Dermis blood vessel endothelial cell (primary cell): ENCODE measurements around the gene HAO1. TPM values are rescaled to one million over a fixed set of nuclear protein-coding genes. Genes with fewer than 3 reads are reported as not detected.

Experiments used
- DNase-seq: peaks from one replicate; pipeline ENCODE4 v3.0.0; 2010
- total RNA-seq: library from RNA; depleted of rRNA; stranded (reverse); fragments of >200 nt; gene quantifications from 2 replicates; pipeline ENCODE4 v1.2.3, GENCODE V29; 2014

HAO1 gene
- total RNA-seq, 1 donor from 2014 or later: not detected

DNA sequence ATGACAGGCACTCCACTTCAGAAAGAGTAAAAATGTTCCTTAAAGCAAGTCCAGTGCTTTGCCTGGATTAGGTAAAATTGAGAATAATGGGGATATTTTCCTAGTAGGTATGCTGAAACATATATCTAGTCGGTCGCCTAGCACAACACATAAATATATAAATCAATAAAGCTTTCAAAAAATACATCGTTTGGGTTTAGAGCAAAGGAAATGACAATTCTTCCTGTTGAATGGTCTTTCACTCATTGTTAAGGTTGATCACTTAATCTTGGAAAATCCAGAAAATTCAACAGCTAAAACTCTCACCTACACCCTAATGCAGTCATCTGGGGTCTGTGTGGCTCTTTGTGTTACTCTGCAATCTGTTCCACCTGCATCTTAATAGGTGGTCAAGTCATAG lies 13.9 kb downstream of the HAO1 start:
- DNase-seq: peak; percentile 63

DNA sequence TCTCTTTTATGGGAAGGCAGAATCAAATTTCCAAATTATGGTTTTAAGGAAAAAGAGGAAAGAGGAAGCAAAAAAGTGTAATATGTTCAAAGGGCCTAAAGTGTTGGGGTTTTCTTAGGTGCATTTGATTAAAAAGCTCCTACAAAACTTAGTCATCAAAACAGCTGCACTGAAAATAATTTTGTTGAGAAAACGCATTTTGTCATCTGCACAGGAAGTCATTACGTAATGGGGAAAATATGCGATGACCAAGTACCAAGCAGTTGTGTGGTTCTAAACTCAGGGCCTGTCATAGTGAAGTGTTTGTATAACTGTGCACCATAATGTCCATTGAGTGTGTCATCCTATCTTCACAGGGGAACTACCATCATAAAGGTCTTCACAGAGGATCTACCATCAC lies 15.6 kb downstream of the HAO1 start:
- peak; percentile 93 for DNase-seq

DNA sequence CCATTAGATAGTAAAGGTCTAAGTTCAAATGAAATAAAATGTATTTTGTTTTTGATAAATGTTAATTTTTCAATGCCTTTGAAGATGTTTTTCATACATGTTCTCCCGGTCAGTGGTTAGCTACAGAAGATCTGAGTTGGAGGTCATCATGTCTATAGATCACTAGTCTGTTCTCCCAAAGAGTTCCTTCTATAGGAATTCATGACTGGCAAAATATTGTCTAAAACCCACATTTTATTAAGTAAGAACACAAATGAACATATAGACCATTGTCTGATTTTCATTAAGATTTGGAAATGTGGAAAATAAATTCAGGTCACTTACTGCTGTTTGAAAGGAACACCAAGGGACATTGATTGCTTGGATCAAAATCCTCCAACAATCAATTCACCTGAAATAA lies 23.6 kb downstream of the HAO1 start:
- DNase-seq: no peak

DNA sequence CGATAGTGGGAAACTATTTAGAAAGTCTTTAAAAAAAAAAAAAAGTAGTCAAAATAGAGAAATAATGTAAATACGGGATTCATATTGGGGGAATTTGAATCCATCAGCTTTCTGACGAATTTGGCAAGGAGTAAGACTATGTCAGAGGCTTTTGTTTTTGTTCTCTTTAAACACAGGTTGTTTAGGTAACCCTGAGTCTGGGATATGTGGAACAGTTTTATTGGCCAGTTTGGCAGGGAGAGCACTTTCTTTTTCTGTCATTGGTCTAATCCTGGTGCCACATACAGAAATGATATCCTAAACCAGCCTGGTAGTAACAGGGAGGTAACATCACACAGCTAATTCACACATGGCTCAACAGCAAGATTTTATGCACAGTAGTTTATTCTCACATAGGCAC lies 27.7 kb downstream of the HAO1 start:
- DNase-seq: peak; percentile 68

DNA sequence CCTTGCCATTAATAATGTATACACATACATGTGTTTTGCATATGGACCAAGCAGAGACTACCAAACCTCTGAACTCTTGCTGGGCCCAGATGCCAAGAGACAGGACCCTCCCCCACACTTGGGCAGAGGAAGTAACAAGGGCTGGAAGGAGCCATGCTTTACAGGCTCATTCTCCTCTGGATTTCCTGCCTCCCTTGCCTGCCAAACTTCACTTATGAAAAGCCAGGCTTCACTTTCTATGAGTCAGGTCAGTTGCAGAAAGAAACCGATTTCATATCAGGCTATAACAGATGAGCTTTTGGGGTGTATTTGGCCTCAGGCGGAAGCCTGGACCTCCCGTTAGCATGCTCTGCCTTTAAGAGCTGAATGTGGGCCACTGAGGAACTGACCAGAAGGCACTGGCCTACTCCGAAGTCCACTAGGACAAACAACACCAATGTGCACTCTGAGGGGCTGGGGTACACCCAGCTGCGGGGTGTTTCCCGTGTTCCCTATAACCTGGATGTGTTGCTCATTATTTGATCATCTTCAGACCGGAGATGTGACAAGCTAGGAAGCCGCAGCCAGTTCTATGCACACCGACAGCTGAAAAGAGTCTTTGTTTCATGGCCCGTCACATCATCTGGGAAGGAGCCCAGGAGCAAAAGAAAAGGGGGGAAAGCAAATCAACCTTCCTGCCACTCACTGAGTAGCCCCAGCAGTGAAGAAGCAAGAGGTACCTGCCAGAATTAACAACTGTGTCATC lies 28.5 kb downstream of the HAO1 start:
- DNase-seq: peak; percentile 46

DNA sequence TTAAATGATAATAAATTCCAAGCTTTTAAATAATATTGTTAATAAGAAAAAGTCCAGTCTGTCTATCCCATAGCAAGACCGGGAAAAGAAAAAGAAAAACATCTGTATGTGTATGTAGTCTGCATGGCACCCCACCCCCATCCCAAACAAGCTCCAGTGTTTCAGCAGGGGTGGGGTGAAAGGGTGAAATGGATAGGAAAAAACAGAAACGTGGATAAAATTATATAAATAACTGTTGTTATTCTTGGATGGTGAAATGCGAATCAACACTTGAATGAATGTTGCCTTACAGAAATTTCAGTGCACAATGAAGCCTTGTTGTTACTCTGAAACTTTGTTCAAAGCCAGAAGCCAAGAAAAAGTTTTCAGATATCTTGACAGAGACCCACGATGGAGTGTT lies 31.4 kb downstream of the HAO1 start:
- no peak for DNase-seq

DNA sequence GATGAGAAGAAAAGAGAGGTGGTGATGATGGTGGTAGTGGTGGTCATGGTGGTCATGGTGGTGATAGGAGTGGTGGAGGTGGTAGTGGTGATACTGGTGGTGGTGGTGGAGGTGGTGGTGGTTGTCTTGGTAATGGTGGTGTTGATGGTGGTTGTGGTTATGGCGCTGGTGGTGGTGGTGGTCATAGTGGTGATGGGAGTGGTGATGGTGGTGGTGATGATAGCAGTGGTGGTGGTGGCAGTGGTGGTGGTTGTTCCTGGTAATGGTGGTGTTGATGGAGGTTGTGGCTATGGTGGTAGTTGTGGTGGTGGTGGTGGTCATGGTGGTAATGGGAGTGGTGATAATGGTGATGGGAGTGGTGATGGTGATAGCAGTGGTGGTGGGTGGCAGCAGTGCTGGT lies 36.8 kb downstream of the HAO1 start:
- DNase-seq: no peak

DNA sequence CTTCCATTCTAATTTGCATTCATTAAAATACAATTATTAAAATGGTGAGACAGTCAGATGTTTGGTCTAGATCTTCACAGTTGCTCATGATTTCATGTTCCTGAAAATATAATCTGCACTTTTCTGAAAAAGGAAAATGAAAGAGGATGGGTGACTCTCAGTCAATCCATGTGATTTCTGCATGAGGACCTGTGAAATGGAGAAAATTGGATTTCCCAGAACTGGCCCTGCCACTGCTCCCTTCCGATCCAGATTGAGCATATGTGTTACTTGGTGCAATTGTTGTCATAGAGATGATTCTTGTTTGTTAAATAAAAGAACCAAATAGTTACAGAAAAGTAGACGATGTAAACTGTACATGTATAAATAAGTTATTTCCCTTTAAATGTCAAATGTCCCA lies 37.4 kb downstream of the HAO1 start:
- DNase-seq: no peak

DNA sequence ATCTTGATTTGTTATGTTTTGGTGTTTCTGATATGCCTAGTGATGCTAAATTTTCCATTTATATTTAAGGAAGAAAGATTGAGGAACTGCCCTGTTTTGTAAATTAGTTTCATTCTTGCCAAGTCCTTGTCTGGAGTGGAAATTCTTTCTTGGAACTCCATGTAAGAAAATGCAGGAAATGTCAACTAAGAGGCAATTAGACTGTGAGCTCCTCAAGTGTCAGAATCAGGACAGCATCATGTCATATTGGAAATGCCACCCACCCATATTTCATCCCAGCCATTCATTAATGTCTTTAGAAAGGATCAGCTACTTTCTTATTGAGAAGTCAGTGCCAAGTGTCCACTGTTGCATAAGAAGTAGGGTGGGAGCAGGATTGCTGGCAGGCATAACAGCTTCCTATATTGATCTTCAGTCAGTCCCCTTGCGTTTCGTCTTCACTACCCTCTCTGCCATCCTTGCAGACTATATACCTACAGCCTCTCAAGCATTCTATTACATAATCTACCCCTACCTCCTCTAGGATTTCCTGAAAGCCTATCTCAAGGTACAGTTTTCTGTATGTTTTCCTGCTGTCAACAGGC lies 42.4 kb downstream of the HAO1 start:
- DNase-seq: no peak

DNA sequence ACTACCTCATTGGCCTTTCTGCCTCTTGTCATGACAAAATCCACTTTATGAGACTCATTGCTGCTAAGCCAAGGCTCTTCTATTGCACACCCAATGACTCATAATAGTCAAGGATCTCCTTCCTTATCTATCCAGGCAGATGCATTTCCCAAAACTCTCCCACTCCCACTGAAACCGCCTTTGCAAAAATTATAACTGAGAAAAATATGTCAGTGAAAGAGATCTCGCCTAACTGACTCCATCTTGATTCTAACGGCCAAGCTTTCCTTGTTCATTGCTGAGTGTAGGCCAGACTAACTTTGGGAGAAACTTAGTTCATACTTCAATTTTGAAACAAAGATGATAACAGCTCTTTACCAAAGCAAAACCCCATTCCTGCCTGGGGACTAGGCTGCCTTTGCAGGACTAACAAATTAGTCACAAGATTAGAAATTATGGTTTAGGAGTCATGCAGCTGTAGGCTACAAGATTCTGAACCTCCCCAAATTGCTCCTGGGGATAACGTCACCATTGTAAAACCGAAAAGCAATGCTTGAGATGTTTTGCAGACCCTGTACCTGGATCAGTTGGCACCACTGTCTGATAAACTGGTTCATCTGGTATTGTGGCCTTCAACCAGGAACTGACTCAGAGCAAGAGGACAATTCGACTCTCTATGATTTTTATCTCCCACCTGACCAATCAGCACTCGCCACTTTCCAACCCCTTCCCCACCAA lies 47.1 kb downstream of the HAO1 start:
- no peak for DNase-seq

DNA sequence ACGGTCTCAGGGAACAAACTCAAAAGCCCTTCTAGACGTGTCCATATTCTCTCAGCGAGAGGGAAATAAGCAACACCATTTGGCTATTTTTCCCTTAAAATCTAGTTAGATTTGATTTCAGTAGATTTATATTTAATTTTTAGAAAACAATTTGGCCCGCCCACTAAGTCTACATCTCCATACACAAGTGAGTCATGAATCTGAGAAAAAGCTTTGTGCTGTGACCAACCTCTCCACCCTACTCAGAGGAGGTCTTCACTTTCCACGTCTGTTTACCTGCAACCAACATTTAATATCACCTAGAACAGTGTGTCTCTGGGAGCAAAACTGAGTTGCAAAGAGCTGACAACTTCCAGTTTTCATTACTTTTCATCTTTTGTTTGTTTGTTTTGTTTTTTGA lies 48.6 kb downstream of the HAO1 start:
- DNase-seq: no peak

DNA sequence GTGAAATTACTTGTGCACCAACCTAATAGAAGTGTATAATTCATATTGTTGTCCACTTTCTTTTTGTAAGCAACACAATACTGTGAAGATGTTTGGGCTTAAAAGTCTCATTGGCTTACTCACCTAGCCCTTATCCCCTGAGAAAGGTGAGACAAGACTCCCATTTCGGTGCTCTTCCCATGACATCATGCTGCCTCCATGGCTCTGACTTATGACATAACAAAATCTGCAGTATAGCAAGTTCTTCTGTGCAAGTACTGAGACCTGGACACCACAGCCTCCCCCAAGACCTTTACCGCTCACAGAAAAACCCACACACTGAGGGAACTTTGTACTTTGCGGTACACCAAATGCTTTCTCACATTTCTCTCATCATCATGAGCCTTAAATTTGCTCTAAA lies 50.5 kb downstream of the HAO1 start:
- DNase-seq: no peak

DNA sequence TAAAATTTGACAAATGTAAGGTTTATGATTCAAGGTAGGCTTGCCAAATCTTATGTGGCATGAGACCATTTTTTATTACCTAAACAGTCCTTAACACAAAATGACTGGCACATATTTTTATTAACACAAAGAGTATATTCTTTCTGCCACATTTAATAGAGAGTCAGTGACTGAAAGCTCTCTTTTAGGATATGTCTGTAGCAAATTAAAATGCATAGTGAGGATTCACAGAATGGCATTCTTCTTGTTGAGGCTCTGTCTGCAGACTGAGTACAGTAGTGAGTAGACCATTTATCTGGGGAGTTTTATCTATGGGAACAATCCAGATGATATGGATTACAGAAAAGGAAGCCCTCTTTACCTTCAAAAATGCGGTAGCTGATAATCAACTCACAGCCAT lies 56.5 kb downstream of the HAO1 start:
- no peak for DNase-seq

DNA sequence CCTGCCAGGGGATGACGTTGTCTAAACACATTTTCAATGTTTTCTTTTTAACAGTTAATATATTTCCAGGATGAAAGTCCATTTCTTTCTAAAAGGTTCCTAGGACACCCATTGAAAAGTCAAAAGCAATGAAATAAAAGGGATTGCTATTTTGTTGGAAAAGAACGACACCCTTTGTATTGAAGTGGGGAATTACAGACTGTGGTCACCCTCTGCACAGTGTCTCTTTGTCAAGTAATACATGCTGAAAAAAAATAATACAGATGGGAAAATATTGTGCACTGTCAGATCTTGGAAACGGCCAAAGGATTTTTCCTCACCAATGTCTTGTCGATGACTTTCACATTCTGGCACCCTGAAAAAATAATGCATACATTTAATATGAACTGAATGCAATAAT lies 56.9 kb downstream of the HAO1 start:
- DNase-seq: no peak

DNA sequence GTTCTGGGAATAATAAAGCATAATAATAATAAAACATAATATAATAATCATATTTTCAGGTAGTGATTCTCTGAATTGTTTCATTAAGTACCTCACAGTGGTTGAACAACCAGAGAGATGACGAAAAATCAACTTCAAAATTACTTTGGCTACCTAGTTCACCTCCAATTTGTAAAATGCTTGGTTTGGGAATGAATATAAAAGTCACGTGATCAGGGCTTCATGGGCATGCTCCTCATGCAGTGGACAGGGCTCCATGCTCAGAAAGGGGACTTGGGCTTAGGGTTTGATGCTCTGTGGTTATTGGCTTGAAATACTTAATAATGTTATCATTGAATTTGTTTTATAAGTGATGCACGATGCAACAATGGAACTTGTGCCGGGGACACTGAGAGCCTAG lies 58.2 kb downstream of the HAO1 start:
- no peak for DNase-seq

DNA sequence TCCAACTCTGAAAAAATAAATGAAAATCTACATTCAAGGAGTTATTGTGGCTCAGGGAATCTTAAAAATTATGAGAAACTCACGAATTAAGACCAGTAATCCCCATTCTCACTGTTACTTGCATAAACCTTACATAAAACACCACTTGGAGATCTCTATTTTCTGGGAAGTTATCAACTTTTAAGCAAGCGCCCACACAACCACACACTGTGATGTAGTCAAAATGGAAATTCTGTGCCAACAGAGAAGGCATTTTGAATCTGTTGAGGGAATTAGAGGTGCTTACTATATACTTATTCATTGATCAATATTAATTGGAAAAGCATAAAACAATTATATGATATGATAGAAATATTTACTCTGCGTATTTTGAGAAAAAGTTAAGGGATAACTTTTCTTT lies 58.7 kb downstream of the HAO1 start:
- DNase-seq: no peak

DNA sequence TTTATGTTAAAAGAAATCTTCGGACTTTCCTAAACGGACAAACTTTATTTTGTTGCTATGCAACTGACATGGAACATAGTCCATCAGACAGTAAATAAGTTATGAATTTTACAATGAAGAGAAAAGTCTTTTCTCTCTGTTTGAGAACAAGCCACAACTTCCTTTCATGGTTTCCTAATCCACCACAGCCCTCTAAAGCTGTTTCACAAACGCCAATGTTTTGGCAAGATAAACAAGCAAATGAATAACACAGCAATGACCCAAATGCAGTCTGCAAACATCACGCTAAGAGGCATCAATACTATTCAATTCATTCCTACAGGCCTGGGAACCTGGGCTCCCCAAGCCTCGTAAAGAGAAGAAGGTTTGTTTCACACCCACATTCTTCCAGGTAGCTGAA lies 60.4 kb downstream of the HAO1 start:
- no peak for DNase-seq

DNA sequence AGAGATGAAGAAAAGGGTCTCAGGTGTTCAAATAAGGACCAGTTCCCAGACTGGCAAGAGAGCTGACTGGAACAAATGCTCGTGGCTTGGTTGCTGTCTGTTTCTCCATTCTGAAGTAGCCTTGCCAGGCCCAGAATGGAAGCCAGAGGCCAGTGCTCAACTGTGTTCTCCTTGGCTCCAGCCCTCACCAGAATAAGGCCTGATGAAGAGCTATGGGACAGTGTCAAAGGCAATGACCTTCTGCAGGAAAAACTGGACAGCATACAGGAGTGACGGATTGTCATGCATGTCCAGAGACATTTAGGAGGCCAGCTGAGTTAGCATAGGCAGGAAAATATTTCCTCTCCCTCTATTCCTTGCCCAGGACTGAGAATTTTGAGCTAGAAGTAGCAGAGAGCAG lies 72.2 kb downstream of the HAO1 start:
- DNase-seq: no peak

DNA sequence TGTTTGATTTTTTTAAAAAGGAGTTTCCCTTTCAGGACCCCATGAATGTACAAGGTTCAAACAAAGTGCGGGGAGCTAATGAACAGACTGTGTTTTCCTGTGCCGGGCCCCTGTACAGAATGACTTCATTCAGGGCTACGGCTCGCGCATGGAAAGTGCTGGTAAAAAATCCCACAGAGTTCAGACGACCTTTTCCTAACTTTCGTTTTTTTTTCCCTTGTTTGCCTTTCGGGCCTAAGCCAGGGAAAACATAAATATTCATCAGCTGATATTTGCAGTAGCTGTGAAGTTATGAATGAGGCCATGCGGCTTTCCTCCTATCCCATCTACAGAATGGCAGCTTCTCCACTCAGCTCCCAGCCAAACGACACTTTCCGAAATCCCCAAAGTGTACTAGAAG lies 74.0 kb downstream of the HAO1 start:
- no peak for DNase-seq

DNA sequence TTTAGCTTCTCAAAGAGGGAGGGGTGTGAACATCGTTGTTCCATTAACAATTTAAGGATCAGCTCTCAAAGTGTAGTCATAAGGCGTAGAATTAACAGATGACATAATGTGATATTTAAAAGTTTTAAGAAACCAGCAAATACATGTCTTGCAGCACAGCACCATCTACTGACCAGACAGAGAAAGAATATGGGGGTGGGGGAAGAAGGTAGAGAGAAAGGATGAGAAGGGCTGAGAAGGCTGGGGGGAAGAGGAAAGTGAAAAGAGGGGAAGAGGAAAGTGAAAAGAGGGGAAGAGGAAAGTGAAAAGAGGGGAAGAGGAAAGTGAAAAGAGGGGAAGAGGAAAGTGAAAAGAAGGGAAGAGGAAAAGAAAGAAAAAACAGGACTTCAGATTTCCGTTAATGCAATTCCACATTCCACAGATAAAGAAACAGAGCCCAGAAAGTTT lies 80.9 kb downstream of the HAO1 start:
- DNase-seq: peak; percentile 82

DNA sequence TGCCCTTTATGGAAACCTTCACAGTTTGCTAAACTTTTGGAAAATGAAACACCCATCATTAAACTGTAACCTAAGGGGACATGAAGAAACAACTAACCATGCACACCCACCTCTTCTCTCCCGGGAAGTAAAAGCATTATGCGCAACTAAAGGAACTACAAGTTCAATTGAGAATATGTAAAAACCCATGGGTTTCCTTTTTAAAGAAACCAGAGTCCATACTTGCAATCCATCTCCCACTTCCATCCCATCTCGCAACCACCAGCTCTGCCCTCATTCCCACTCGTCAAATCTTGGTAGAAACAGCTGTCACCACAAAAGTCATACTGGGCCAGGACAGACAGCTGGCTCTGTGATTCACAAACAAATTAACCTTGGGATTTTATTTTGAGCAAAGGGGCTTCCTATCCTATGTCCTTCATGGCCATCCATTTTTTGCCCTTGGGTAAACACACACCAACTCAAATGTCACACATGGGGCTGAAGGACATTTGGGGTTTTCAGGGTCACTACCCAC lies 81.5 kb downstream of the HAO1 start:
- DNase-seq: peak; percentile 26

DNA sequence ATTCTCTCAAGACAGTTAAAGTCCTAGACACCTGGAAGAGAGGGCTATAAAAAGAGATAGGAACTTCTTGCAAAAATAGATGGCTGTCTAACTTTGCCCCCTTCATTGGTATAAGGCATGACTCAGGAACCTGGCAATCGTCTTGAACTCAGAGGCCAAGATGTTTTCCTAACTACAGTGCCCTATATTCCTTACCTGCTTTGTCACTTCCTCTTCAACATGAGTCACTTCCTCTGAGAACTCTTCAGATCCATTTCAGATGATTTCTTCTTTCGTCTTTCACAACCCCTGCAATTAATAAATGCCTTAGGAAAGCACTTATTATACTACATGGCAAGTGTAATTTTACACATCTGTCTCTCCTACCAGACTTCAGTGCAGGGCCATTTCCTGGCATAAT lies 83.5 kb downstream of the HAO1 start:
- peak; percentile 91 for DNase-seq

DNA sequence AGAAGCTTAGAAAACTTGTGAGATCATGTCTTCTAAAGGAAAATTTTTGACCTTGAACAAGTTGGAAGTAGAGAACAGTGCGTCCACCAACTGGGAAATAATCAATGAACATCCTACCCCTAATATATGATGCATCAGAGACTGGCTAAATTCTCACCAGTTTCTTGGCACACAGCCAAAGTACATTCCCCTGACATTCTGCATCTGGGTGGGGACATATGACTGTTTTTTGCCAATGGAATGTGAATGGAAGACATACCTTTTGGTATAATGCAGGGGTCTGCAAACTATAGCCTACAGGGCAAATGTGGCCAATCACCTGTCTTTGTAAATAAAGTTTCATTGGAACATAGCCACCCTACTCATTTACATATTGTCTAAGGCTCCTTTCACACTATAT lies 84.7 kb downstream of the HAO1 start:
- peak; percentile 25 for DNase-seq

DNA sequence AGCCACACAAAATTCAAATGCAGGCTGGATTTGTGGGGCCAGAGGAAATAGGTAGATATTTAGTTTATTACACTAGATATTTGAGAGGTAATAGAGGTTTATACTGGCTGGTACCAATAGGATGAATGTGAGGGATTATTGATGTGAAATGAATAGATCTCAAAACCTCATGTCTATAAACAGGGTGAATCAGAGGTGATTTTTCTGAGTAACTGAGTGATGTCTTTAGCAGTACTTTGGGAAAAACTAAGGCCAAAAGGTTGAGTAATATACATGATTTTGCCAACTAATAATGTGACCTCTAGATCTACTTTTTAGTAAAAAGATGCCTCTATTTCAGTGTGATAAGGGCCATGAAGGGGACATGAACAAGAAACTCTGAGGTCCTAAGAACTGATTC lies 86.8 kb downstream of the HAO1 start:
- no peak for DNase-seq
